Astrocyte (in vitro differentiated cells and primary cell): ENCODE results near the gene PCCA. TPM values are rescaled to one million over a fixed set of nuclear protein-coding genes. Genes with fewer than 3 reads are reported as not detected.

Experiments used
- DNase-seq: peaks from one replicate; pipeline ENCODE4 v3.0.0-alpha.2; 2010; ENCODE audit warnings: low read depth
- FAIRE-seq: peaks from 2 replicates; lab custom pipeline; 2011; peaks lifted over from hg19 to GRCh38; lab: Jason Lieb, UNC
- H2AFZ ChIP-seq: 2 replicates; pipeline ENCODE4 v1.6.0; 2012; ENCODE audit warnings: low read depth, low read length, inconsistent platforms
- H3K27ac ChIP-seq: 2 replicates; pipeline ENCODE4 v1.5.1; 2011; ENCODE audit warnings: low read depth, low read length, inconsistent platforms
- H3K27me3 ChIP-seq: 2 replicates; pipeline ENCODE4 v1.6.0; 2011; ENCODE audit warnings: low read length, inconsistent platforms; ENCODE audit not compliant: insufficient read depth
- H3K36me3 ChIP-seq: 2 replicates; pipeline ENCODE4 v1.5.1; 2011; ENCODE audit warnings: low read length, inconsistent platforms; ENCODE audit not compliant: insufficient read depth
- H3K4me1 ChIP-seq: 2 replicates; pipeline ENCODE4 v1.5.1; 2011; ENCODE audit warnings: low read length, inconsistent platforms; ENCODE audit not compliant: insufficient read depth
- H3K4me2 ChIP-seq: 2 replicates; pipeline ENCODE4 v1.6.0; 2012; ENCODE audit warnings: low read length, inconsistent platforms
- H3K4me3 ChIP-seq: 2 replicates; pipeline ENCODE4 v1.5.1; 2011; ENCODE audit warnings: low read depth, mild to moderate bottlenecking, low read length, inconsistent platforms; ENCODE audit not compliant: insufficient read depth
- H3K79me2 ChIP-seq: 2 replicates; pipeline ENCODE4 v1.6.0; 2012; ENCODE audit warnings: mild to moderate bottlenecking, low read length, inconsistent platforms; ENCODE audit not compliant: insufficient read depth
- H3K9ac ChIP-seq: 2 replicates; pipeline ENCODE4 v1.6.0; 2012; ENCODE audit warnings: mild to moderate bottlenecking, low read length, inconsistent platforms
- H3K9me3 ChIP-seq: 2 replicates; pipeline ENCODE4 v1.5.1; 2012; ENCODE audit warnings: low read depth, mild to moderate bottlenecking, low read length, inconsistent platforms; ENCODE audit not compliant: insufficient read depth
- H4K20me1 ChIP-seq: 2 replicates; pipeline ENCODE4 v1.6.0; 2012; ENCODE audit warnings: low read length, inconsistent platforms; ENCODE audit not compliant: insufficient read depth
- H3K27ac Mint-ChIP-seq: one replicate; pipeline ENCODE4 v1.8.0; 2021; ENCODE audit warnings: mild to moderate bottlenecking, mixed read lengths; ENCODE audit not compliant: unreplicated experiment
- H3K27me3 Mint-ChIP-seq: one replicate; pipeline ENCODE4 v1.8.0; 2021; ENCODE audit warnings: low read depth, mixed read lengths; ENCODE audit not compliant: unreplicated experiment
- H3K36me3 Mint-ChIP-seq: one replicate; pipeline ENCODE4 v1.8.0; 2021; ENCODE audit warnings: low read depth, mixed read lengths; ENCODE audit not compliant: unreplicated experiment
- H3K4me1 Mint-ChIP-seq: one replicate; pipeline ENCODE4 v1.8.0; 2021; ENCODE audit warnings: low read depth, mixed read lengths; ENCODE audit not compliant: unreplicated experiment
- H3K4me3 Mint-ChIP-seq: one replicate; pipeline ENCODE4 v1.8.0; 2021; ENCODE audit warnings: mild to moderate bottlenecking, moderate library complexity, mixed read lengths; ENCODE audit not compliant: unreplicated experiment
- H3K9me3 Mint-ChIP-seq: one replicate; pipeline ENCODE4 v1.8.0; 2021; ENCODE audit warnings: mild to moderate bottlenecking, mixed read lengths; ENCODE audit not compliant: unreplicated experiment
- CTCF ChIP-seq: IDR thresholded peaks from 2 replicates; pipeline ENCODE4 v1.5.1; 2011; ENCODE audit warnings: low read depth, mild to moderate bottlenecking, inconsistent platforms, low read length, moderate library complexity; ENCODE audit not compliant: insufficient read depth
- EZH2 ChIP-seq: IDR thresholded peaks from 2 replicates; pipeline ENCODE4 v1.6.1; 2012; ENCODE audit warnings: mild to moderate bottlenecking, low read length, inconsistent platforms; ENCODE audit not compliant: insufficient read depth
- total RNA-seq: library from RNA; stranded (reverse); gene quantifications from 2 replicates; pipeline ENCODE4 v1.2.1, GENCODE V29; 2021

The PCCA gene
- total RNA-seq, 1 donor from 2014 or later = 13.9 TPM

DNA sequence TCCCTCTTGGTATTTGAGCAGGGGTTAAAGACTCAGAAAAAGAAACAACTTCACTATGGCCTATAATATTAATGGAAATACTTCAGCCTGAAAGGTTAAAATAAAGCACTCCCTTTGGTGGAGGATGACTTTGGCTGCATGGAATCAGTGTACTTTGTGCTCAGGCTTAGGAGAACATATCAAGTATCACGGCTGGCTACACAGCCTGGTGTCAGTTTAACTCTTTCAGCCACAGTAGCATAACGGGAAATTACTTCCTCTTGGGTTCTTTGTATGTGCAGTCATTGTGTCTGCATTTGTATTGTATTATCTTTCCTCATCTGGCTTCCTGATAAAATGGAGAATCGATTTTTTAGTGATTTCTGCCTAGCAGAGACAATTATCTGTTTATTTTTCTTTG is 260.7 kb downstream of the PCCA start:
- TF ChIP-seq CTCF (no peak), EZH2 (no peak)
- no peak overlapping the region for H3K4me2 ChIP-seq
- no peak overlapping the region for H3K4me3 Mint-ChIP-seq
- no peak overlapping the region for H3K9ac ChIP-seq
- no peak overlapping the region for H3K27ac Mint-ChIP-seq
- no peak for DNase-seq
- peaks cover 12% of the 10 kb centered on the region for H3K9me3 Mint-ChIP-seq
- no peaks in the 10 kb centered on the region for H3K4me1 ChIP-seq
- H3K27me3 ChIP-seq = no peaks in the 10 kb centered on the region
- peaks cover 1% of the 10 kb centered on the region for H3K4me1 Mint-ChIP-seq
- no peaks in the 10 kb centered on the region for H3K36me3 ChIP-seq
- no peaks in the 10 kb centered on the region for H3K9me3 ChIP-seq
- no peak overlapping the region for H2AFZ ChIP-seq
- no peak for FAIRE-seq
- no peak overlapping the region for H3K4me3 ChIP-seq
- H4K20me1 ChIP-seq = no peaks in the 10 kb centered on the region
- no peaks in the 10 kb centered on the region for H3K79me2 ChIP-seq
- peaks cover 16% of the 10 kb centered on the region for H3K36me3 Mint-ChIP-seq
- no peak overlapping the region for H3K27ac ChIP-seq
- no peaks in the 10 kb centered on the region for H3K27me3 Mint-ChIP-seq

GRCh38 chr13:100350601-100351000 is 261.7 kb downstream of the PCCA start:
- Histone ChIP-seq H3K4me2 (no peak overlapping the region), H3K9me3 (no peaks in the 10 kb centered on the region), H3K27me3 (no peaks in the 10 kb centered on the region), H2AFZ (no peak overlapping the region), H4K20me1 (no peaks in the 10 kb centered on the region), H3K4me3 (no peak overlapping the region), H3K36me3 (no peaks in the 10 kb centered on the region), H3K4me1 (no peaks in the 10 kb centered on the region), H3K9ac (no peak overlapping the region), H3K27ac (no peak overlapping the region), H3K79me2 (no peaks in the 10 kb centered on the region)
- peaks cover 1% of the 10 kb centered on the region for H3K4me1 Mint-ChIP-seq
- TF ChIP-seq EZH2 = no peak
- no peak for TF ChIP-seq CTCF
- FAIRE-seq = no peak
- H3K27me3 Mint-ChIP-seq = no peaks in the 10 kb centered on the region
- no peak overlapping the region for H3K4me3 Mint-ChIP-seq
- no peak overlapping the region for H3K27ac Mint-ChIP-seq
- H3K9me3 Mint-ChIP-seq = peaks cover 8% of the 10 kb centered on the region
- peaks cover 8% of the 10 kb centered on the region for H3K36me3 Mint-ChIP-seq
- DNase-seq = no peak

GRCh38 chr13:100356426-100356825 is 267.5 kb downstream of the PCCA start:
- Histone ChIP-seq H3K4me1 (no peaks in the 10 kb centered on the region), H3K27me3 (no peaks in the 10 kb centered on the region), H3K9ac (no peak overlapping the region), H4K20me1 (no peaks in the 10 kb centered on the region), H3K4me2 (no peak overlapping the region), H3K79me2 (no peaks in the 10 kb centered on the region), H2AFZ (no peak overlapping the region), H3K9me3 (no peaks in the 10 kb centered on the region), H3K36me3 (no peaks in the 10 kb centered on the region), H3K4me3 (no peak overlapping the region), H3K27ac (no peak overlapping the region)
- peaks cover 1% of the 10 kb centered on the region for H3K4me1 Mint-ChIP-seq
- no peak for TF ChIP-seq CTCF
- TF ChIP-seq EZH2 = no peak
- no peaks in the 10 kb centered on the region for H3K27me3 Mint-ChIP-seq
- DNase-seq (no peak), FAIRE-seq (no peak)
- no peaks in the 10 kb centered on the region for H3K9me3 Mint-ChIP-seq
- no peaks in the 10 kb centered on the region for H3K36me3 Mint-ChIP-seq
- H3K4me3 Mint-ChIP-seq = no peak overlapping the region
- H3K27ac Mint-ChIP-seq = no peak overlapping the region
